ENCODE results near the gene DDX24.

DNA sequence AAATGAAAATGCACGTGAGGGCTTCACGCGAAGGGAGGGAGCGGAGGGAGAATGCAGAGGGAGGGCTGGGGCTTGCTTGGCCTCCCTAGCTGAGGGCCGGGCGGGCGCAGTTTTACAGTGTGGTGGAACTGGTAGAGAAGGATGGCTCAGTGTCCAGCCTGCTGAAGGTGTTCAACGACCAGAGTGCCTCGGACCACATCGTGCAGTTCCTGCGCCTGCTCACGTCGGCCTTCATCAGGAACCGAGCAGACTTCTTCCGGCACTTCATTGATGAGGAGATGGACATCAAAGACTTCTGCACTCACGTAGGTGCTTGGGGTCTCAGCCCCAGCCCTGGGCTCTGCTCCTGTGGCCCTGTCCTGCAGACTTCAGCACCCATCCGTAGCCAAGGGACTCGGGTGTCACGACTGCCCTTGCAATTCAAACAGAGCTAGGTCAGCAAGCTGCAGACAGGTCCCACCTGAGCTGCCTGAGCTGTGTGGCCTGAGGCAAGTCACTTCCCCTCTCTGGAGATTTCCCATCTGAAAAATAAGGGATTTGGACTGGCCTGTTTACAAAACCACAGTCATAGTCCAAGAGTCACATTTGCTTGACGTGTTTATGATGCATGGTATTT is 36.4 kb downstream of the DDX24 start:
- TF ChIP-seq, protein P1, sequence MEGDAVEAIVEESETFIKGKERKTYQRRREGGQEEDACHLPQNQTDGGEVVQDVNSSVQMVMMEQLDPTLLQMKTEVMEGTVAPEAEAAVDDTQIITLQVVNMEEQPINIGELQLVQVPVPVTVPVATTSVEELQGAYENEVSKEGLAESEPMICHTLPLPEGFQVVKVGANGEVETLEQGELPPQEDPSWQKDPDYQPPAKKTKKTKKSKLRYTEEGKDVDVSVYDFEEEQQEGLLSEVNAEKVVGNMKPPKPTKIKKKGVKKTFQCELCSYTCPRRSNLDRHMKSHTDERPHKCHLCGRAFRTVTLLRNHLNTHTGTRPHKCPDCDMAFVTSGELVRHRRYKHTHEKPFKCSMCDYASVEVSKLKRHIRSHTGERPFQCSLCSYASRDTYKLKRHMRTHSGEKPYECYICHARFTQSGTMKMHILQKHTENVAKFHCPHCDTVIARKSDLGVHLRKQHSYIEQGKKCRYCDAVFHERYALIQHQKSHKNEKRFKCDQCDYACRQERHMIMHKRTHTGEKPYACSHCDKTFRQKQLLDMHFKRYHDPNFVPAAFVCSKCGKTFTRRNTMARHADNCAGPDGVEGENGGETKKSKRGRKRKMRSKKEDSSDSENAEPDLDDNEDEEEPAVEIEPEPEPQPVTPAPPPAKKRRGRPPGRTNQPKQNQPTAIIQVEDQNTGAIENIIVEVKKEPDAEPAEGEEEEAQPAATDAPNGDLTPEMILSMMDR (optimal IDR thresholded peaks at IDR 0.05 in 1 of 3, IDR thresholded peaks at IDR 0.05 in 1 of 3, conservative IDR thresholded peaks at IDR 0.05 in 1 of 3; ENCODE audit: extremely low read depth in 1 of 3, insufficient read depth in 2 of 3, low read length in 3 of 3), result no peak
- TF ChIP-seq EZH2 (IDR thresholded peaks at IDR 0.05; ENCODE audit: low read length), result no peak

All from keratinocyte (primary cell).